ENCODE measurements around the gene IFRD2. TPM values are rescaled to one million over a fixed set of nuclear protein-coding genes. Genes with fewer than 3 reads are reported as not detected.

Gene IFRD2
- polyA plus RNA-seq, 1 of the 3 experiments (the other 2 are of a cell fraction): 73.2 TPM

GRCh38 chr3:50334339-50335075 is 42.3 kb upstream of the IFRD2 start:
- 79% methylated on average over 5 of the region's 5 CpGs for WGBS (ENCODE audit: low lambda C conversion rate)
- DNase-seq: no peak
- Histone ChIP-seq H3K27me3 (ENCODE audit: insufficient read depth) (no peaks in the 10 kb centered on the region), H3K79me2 (ENCODE audit: insufficient read depth) (peaks cover 76% of the 10 kb centered on the region), H3K9me3 (no peaks in the 10 kb centered on the region), H3F3A (replicated peaks; ENCODE audit: insufficient read depth) (peaks cover 19% of the 10 kb centered on the region), H3K9me2 (no peaks in the 10 kb centered on the region), H3K36me3 (replicated peaks in 1 of 2; ENCODE audit: control insufficient read depth in 1 of 2, insufficient read depth in 2 of 2, low read length in 1 of 2) (peaks cover 10 to 27% of the 10 kb centered on the region in 2 experiments), H3K4me1 (ENCODE audit: control insufficient read depth in 1 of 2, insufficient read depth in 2 of 2, low read depth in 1 of 2, low read length in 1 of 2) (peaks cover 10 to 33% of the 10 kb centered on the region in 2 experiments), H4K20me1 (ENCODE audit: insufficient read depth) (peaks cover 10% of the 10 kb centered on the region; the same call in 1 of the 2 replicates), H2AFZ (ENCODE audit: low read depth) (no peak overlapping the region), H3K4me2 (peak overlapping the region; percentile 61), H3K9ac (peak overlapping the region; percentile 13; the same call in 1 of the 2 replicates), H3K27ac (ENCODE audit: low read depth in 2 of 2, low read length in 1 of 2) (peak overlapping the region in 1 of 2 experiments; percentile 11; a peak in 1 of 4 replicates), H3K4me3 (ENCODE audit: low read depth in 2 of 2, low read length in 1 of 2) (peak overlapping the region in 1 of 2 experiments; percentile 24; a peak in 1 of 4 replicates)
- CTCF ChIA-PET: interaction anchor here (1.4 to 6.8 kb wide), 3 partner anchors 12 to 281 kb away, joined by 3 to 60 read pairs (median 40); partner anchors contain the start of genes CYB561D2, HYAL2 and NPRL2
- TF ChIP-seq RFX5 (IDR thresholded peaks at IDR 0.05; ENCODE audit: low read length) (no peak), MXI1 (IDR thresholded peaks at IDR 0.05; ENCODE audit: low read depth, low read length) (no peak), CTCF (IDR thresholded peaks at IDR 0.05) (no peak), PBX3 (IDR thresholded peaks at IDR 0.05) (no peak), MEF2A (IDR thresholded peaks at IDR 0.05; ENCODE audit: borderline replicate concordance, low read depth) (no peak), FOXM1 (IDR thresholded peaks at IDR 0.05; ENCODE audit: low read depth) (no peak)
- POLR2A ChIA-PET: interaction anchor here (1.7 kb wide), 1 partner anchor 13 kb away, joined by 3 read pairs; the partner anchor contains the start of gene HYAL2

- 96% methylated on average over 10 of the region's 12 CpGs for WGBS (ENCODE audit: low lambda C conversion rate)
- H3K4me2 ChIP-seq: peak overlapping the region; percentile 61
- peaks cover 76% of the 10 kb centered on the region for H3K79me2 ChIP-seq (ENCODE audit: insufficient read depth)
- ChIA-PET POLR2A (interaction anchor here (1.7 kb wide), 1 partner anchor 12 kb away, joined by 3 read pairs; the partner anchor contains the start of gene HYAL2), CTCF (interaction anchor here (5.8 to 6.8 kb wide), 2 partner anchors 12 to 15 kb away, joined by 40 to 60 read pairs; partner anchors contain the start of genes CYB561D2, HYAL2 and NPRL2)
- no peak for DNase-seq
- H3K4me1 ChIP-seq (ENCODE audit: control insufficient read depth in 1 of 2, insufficient read depth in 2 of 2, low read depth in 1 of 2, low read length in 1 of 2): peaks cover 10 to 32% of the 10 kb centered on the region in 2 experiments
- H2AFZ ChIP-seq (ENCODE audit: low read depth): no peak overlapping the region
- peaks cover 10% of the 10 kb centered on the region; the same call in 1 of the 2 replicates for H4K20me1 ChIP-seq (ENCODE audit: insufficient read depth)
- peaks cover 25% of the 10 kb centered on the region for H3F3A ChIP-seq (replicated peaks; ENCODE audit: insufficient read depth)
- H3K9me2 ChIP-seq: no peaks in the 10 kb centered on the region
- H3K36me3 ChIP-seq (replicated peaks in 1 of 2; ENCODE audit: control insufficient read depth in 1 of 2, insufficient read depth in 2 of 2, low read length in 1 of 2): peaks cover 10 to 27% of the 10 kb centered on the region in 2 experiments
- H3K27me3 ChIP-seq (ENCODE audit: insufficient read depth): no peaks in the 10 kb centered on the region
- H3K9me3 ChIP-seq: no peaks in the 10 kb centered on the region
- H3K9ac ChIP-seq: peak overlapping the region; percentile 13; the same call in 1 of the 2 replicates
- H3K4me3 ChIP-seq (ENCODE audit: low read depth in 2 of 2, low read length in 1 of 2): no peak overlapping the region
- no peak overlapping the region for H3K27ac ChIP-seq (ENCODE audit: low read depth in 2 of 2, low read length in 1 of 2)
- TF ChIP-seq FOSL2 (IDR thresholded peaks at IDR 0.05; ENCODE audit: borderline replicate concordance, low read depth) (no peak), YY1 (IDR thresholded peaks at IDR 0.05; ENCODE audit: low read depth) (no peak), NFIC (IDR thresholded peaks at IDR 0.05; ENCODE audit: borderline replicate concordance) (no peak), NRF1 (IDR thresholded peaks at IDR 0.05; ENCODE audit: low read depth, low read length) (no peak), RXRA (IDR thresholded peaks at IDR 0.05; ENCODE audit: borderline replicate concordance, low read depth) (no peak), GABPA (IDR thresholded peaks at IDR 0.05; ENCODE audit: low read depth) (no peak), ZBTB33 (IDR thresholded peaks at IDR 0.05; ENCODE audit: borderline replicate concordance, low read depth) (no peak), FOXM1 (IDR thresholded peaks at IDR 0.05; ENCODE audit: low read depth) (no peak), CHD2 (IDR thresholded peaks at IDR 0.05; ENCODE audit: low read length, partially characterized antibody) (no peak), USF1 (IDR thresholded peaks at IDR 0.05; ENCODE audit: borderline replicate concordance, low read depth) (no peak), RCOR1 (IDR thresholded peaks at IDR 0.05; ENCODE audit: low read length) (no peak), MXI1 (IDR thresholded peaks at IDR 0.05; ENCODE audit: low read depth, low read length) (no peak), CTCF (IDR thresholded peaks at IDR 0.05) (no peak)
Observed at GRCh38 chr3:50333744-50334328, 41.6 kb upstream of the IFRD2 start.

Data from SK-N-SH (cell line).